HEK293 (cell line): ENCODE measurements around the gene NEK1.
"Not testable (repeated sequence)": the region's sequence is repeated elsewhere in the genome, so short reads cannot be mapped to it uniquely, and the experiment has no call there.

ENCODE experiments used
- ZNF121 ChIP-seq: fragments of 450-650 bp; formaldehyde crosslinking; IDR thresholded peaks from 2 replicates; pipeline ENCODE4 v1.5.1; 2016; ENCODE audit warnings: missing biosample characterization, missing genetic modification characterization
- ZNF335 ChIP-seq: fragments of 450-650 bp; formaldehyde crosslinking; conservative IDR thresholded peaks from 2 replicates; pipeline ENCODE4 v1.5.1; 2016; ENCODE audit warnings: missing biosample characterization, missing genetic modification characterization
- ZNF501 ChIP-seq: fragments of 450-650 bp; formaldehyde crosslinking; IDR thresholded peaks from 2 replicates; pipeline ENCODE4 v1.5.1; 2016; ENCODE audit warnings: missing biosample characterization, missing genetic modification characterization
- ZNF530 ChIP-seq: fragments of 450-650 bp; formaldehyde crosslinking; IDR thresholded peaks from 2 replicates; pipeline ENCODE4 v1.5.1; 2016; ENCODE audit warnings: low read depth, missing biosample characterization, missing genetic modification characterization
- ZNF629 ChIP-seq: fragments of 450-650 bp; formaldehyde crosslinking; IDR thresholded peaks from 2 replicates; pipeline ENCODE4 v1.5.1; 2017; ENCODE audit warnings: missing biosample characterization, missing genetic modification characterization
- ZNF707 ChIP-seq: fragments of 450-650 bp; formaldehyde crosslinking; IDR thresholded peaks from 2 replicates; pipeline ENCODE4 v1.5.1; 2016; ENCODE audit warnings: missing biosample characterization, missing genetic modification characterization
- ZNF768 ChIP-seq: fragments of 450-650 bp; formaldehyde crosslinking; IDR thresholded peaks from 2 replicates; pipeline ENCODE4 v1.5.1; 2018; ENCODE audit warnings: missing biosample characterization, mild to moderate bottlenecking, missing genetic modification characterization
- TF ChIP-seq, protein P1 (sequence below): fragments of 450-650 bp; formaldehyde crosslinking; IDR thresholded peaks from 2 replicates; pipeline ENCODE4 v1.5.1; 2016; ENCODE audit warnings: missing biosample characterization, missing genetic modification characterization
- TF ChIP-seq, protein P2 (sequence below): fragments of 450-650 bp; formaldehyde crosslinking; IDR thresholded peaks from 2 replicates; pipeline ENCODE4 v1.5.1; 2016; ENCODE audit warnings: missing biosample characterization, missing genetic modification characterization

DNA sequence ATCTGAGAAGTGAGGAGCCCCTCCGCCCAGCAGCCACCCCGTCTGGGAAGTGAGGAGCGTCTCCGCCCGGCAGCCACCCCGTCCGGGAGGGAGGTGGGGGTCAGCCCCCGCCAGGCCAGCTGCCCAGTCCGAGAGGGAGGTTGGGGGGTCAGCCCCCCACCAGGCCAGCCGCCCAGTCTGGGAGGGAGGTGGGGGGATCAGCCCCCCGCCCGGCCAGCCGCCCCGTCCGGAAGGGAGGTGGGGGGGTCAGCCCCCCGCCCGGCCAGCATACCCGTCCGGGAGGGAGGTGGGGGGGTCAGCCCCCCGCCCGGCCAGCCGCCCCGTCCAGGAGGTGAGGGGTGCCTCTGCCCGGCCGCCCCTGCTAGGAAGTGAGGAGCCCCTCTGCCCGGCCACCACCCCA is 42.1 kb downstream of the NEK1 start:
- TF ChIP-seq ZNF501; ZNF530; ZNF121 (tag by site-specific recombination); ZNF707 (tag by site-specific recombination); ZNF629 (tag by site-specific recombination); ZNF335 (tag by site-specific recombination); ZNF768 (tag by site-specific recombination): not testable (repeated sequence)
- TF ChIP-seq, protein P1, sequence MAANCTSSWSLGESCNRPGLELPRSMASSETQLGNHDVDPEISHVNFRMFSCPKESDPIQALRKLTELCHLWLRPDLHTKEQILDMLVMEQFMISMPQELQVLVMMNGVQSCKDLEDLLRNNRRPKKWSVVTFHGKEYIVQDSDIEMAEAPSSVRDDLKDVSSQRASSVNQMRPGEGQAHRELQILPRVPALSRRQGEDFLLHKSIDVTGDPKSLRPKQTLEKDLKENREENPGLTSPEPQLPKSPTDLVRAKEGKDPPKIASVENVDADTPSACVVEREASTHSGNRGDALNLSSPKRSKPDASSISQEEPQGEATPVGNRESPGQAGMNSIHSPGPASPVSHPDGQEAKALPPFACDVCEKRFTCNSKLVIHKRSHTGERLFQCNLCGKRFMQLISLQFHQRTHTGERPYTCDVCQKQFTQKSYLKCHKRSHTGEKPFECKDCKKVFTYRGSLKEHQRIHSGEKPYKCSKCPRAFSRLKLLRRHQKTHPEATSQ (tag by site-specific recombination) = not testable (repeated sequence)
- TF ChIP-seq, protein P2, sequence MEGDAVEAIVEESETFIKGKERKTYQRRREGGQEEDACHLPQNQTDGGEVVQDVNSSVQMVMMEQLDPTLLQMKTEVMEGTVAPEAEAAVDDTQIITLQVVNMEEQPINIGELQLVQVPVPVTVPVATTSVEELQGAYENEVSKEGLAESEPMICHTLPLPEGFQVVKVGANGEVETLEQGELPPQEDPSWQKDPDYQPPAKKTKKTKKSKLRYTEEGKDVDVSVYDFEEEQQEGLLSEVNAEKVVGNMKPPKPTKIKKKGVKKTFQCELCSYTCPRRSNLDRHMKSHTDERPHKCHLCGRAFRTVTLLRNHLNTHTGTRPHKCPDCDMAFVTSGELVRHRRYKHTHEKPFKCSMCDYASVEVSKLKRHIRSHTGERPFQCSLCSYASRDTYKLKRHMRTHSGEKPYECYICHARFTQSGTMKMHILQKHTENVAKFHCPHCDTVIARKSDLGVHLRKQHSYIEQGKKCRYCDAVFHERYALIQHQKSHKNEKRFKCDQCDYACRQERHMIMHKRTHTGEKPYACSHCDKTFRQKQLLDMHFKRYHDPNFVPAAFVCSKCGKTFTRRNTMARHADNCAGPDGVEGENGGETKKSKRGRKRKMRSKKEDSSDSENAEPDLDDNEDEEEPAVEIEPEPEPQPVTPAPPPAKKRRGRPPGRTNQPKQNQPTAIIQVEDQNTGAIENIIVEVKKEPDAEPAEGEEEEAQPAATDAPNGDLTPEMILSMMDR = not testable (repeated sequence)
